H1 (cell line): ENCODE measurements around the gene IFI44L. TPM values are rescaled to one million over a fixed set of nuclear protein-coding genes. Genes with fewer than 3 reads are reported as not detected.

ENCODE experiments used
- ASH2L ChIP-seq: fragments of 200-600, 300-600 bp; sonication (generic); IDR thresholded peaks from one replicate; pipeline ENCODE4 v1.7.1; 2017; ENCODE audit warnings: low read length
- JUN ChIP-seq: IDR thresholded peaks from 2 replicates; pipeline ENCODE4 v1.6.1; 2011; ENCODE audit warnings: low read depth, mild to moderate bottlenecking, improper control_type of control experiment, low read length
- RNF2 ChIP-seq: fragments of 200-900, 300-1000 bp; sonication (generic); IDR thresholded peaks from 2 replicates; pipeline ENCODE4 v1.7.1; 2016; ENCODE audit warnings: borderline replicate concordance, low read depth, mild to moderate bottlenecking, antibody characterized with exemption, low read length; ENCODE audit not compliant: poor library complexity, severe bottlenecking; ENCODE audit errors: missing control alignments
- polyA plus RNA-seq, 7 experiments: library from polyadenylated mRNA; depleted of rRNA in 3 of 7; stranded (reverse) in 5 of 7; unstranded in 2 of 7; fragments of >200 nt in 5 of 7; fragments of 200-250 nt in 2 of 7; gene quantifications; 1 replicate in 5 of 7; 2 replicates in 1 of 7; 4 replicates in 1 of 7; pipeline versions ENCODE4 v1.2.1 to v1.2.3, GENCODE V29; 2011 to 2013; ENCODE audit warnings: missing spikeins in 2 of 7, mixed read lengths in 2 of 7
- total RNA-seq: library from RNA; stranded (reverse); fragmentation: NEBNext Ultra II Directional; extraction: Animal tissue kit (Norgen Biotek cat#: 25700); gene quantifications from 2 replicates; pipeline ENCODE4 v1.2.1, GENCODE V29; 2021

IFI44L gene
- total and polyA plus RNA-seq, 2 of the 8 experiments (the other 6 are each of a cell fraction or from before 2014, with no cell fraction given): not detected

DNA sequence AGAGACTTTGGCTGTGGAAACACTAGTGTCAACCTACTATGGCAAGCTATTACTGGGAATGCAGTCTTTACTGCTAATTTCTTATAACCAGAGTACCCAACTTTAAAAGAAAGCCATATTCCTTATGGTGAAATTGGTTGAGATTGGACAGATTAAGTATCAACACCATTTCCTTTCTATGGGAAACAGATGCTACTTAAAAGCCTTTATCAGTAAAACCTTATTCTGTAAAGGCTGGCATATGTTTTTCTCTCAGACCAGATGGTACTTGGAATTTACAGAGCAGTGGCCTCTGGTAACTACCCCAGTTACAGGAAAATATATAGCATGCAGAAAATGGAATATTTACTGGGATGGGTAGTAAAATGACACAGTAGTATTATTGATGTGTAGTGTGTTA, 48.2 kb downstream of the IFI44L start (continued):
- TF ChIP-seq RNF2 (no peak), JUN (no peak), ASH2L (no peak)
